Measurements from ENCODE around the gene SUPT7L.
"Not testable (repeated sequence)": the region's sequence is repeated elsewhere in the genome, so short reads cannot be mapped to it uniquely, and the experiment has no call there.

The SUPT7L gene

GRCh38 chr2:27685006-27685405 lies 21.6 kb upstream of the SUPT7L start:
- DNase-seq (ENCODE audit: low read depth), result not testable (repeated sequence)

- DNase-seq (ENCODE audit: low read depth), result peak; percentile 58
Observed at GRCh38 chr2:27683390-27684071, 20.1 kb upstream of the SUPT7L start.

- DNase-seq (ENCODE audit: low read depth), result not testable (repeated sequence)
Observed at GRCh38 chr2:27682334-27682771, 18.9 kb upstream of the SUPT7L start.

- no peak for DNase-seq (ENCODE audit: low read depth)
Observed at GRCh38 chr2:27681841-27682240, 18.4 kb upstream of the SUPT7L start.

GRCh38 chr2:27680571-27680970 lies 17.2 kb upstream of the SUPT7L start:
- DNase-seq (ENCODE audit: low read depth), result no peak

GRCh38 chr2:27672723-27673486 lies 9.5 kb upstream of the SUPT7L start:
- DNase-seq (ENCODE audit: low read depth), result no peak

- DNase-seq (ENCODE audit: low read depth), result no peak
Observed at GRCh38 chr2:27671235-27671634, 7.8 kb upstream of the SUPT7L start.

GRCh38 chr2:27667446-27667845 lies 4.0 kb upstream of the SUPT7L start:
- no peak for DNase-seq (ENCODE audit: low read depth)

GRCh38 chr2:27664622-27665363 lies 1.4 kb upstream of the SUPT7L start:
- no peak for DNase-seq (ENCODE audit: low read depth)

- DNase-seq (ENCODE audit: low read depth), result no peak
Observed at GRCh38 chr2:27664154-27664574, 750 bp upstream of the SUPT7L start.

- DNase-seq (ENCODE audit: low read depth), result no peak
Observed at GRCh38 chr2:27661371-27661770, 2.0 kb downstream of the SUPT7L start.

GRCh38 chr2:27655155-27655951 lies 8.1 kb downstream of the SUPT7L start:
- DNase-seq (ENCODE audit: low read depth), result no peak

- no peak for DNase-seq (ENCODE audit: low read depth)
Observed at GRCh38 chr2:27653397-27653796, 10.0 kb downstream of the SUPT7L start.

GRCh38 chr2:27652790-27653189 lies 10.6 kb downstream of the SUPT7L start:
- DNase-seq (ENCODE audit: low read depth), result no peak

GRCh38 chr2:27652341-27652740 lies 11.1 kb downstream of the SUPT7L start:
- DNase-seq (ENCODE audit: low read depth), result no peak

- no peak for DNase-seq (ENCODE audit: low read depth)
Observed at GRCh38 chr2:27651056-27651455, 12.4 kb downstream of the SUPT7L start.

- DNase-seq (ENCODE audit: low read depth), result no peak
Observed at GRCh38 chr2:27647737-27648136, 15.7 kb downstream of the SUPT7L start.

GRCh38 chr2:27647289-27647688 lies 16.1 kb downstream of the SUPT7L start:
- no peak for DNase-seq (ENCODE audit: low read depth)

- no peak for DNase-seq (ENCODE audit: low read depth)
Observed at GRCh38 chr2:27645197-27645596, 18.2 kb downstream of the SUPT7L start.

GRCh38 chr2:27640722-27641245 lies 22.6 kb downstream of the SUPT7L start:
- DNase-seq (ENCODE audit: low read depth), result no peak

- no peak for DNase-seq (ENCODE audit: low read depth)
Observed at GRCh38 chr2:27638709-27639108, 24.7 kb downstream of the SUPT7L start.

Measured in stimulated activated CD8-positive, alpha-beta memory T cell treated with anti-CD3 and anti-CD28 coated beads, Interleukin-15, amount 100 ng/mL, for 24 hours (primary cell).